ENCODE measurements around the gene TUBGCP3. TPM values are rescaled to one million over a fixed set of nuclear protein-coding genes. Genes with fewer than 3 reads are reported as not detected.
A peak's percentile ranks its signal among the peaks of the same experiment; 100 is the strongest.

The TUBGCP3 gene
- total RNA-seq, 1 experiment from 2014 or later, result 37.3 TPM

DNA sequence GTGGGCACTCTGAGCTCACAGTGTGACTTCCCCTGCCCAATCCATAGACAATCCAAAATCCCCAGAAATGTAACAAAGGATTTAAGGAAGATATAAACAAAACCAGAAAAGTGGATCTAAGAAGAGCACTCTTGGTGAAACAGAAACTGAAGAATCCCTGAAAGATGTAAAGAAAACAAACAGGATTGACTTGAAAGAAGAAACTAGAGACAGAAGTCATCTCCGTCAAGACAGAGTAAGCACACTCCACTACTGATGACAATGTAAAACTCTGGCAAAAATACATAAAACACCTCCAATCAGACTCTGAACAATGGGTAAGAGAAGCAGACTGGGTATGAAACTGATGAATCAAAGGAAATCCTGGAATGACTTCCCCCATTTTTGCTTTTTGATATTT is 13.5 kb downstream of the TUBGCP3 start:
- H3K4ac ChIP-seq (ENCODE audit: low read depth, low read length), result no peak overlapping the region
- no peaks in the 10 kb centered on the region for H3K23me2 ChIP-seq (ENCODE audit: insufficient read length, low read depth, low read length, poor library complexity, severe bottlenecking)
- H4K8ac ChIP-seq (replicated peaks; ENCODE audit: insufficient read length, low read depth, low read length), result no peak overlapping the region
- no peak overlapping the region for H3K18ac ChIP-seq (ENCODE audit: insufficient read length, low read depth, low read length)
- no peak overlapping the region for H4K5ac ChIP-seq (ENCODE audit: insufficient read length, low read depth, low read length)
- no CpG with 5 or more reads among the region's 1 CpG for WGBS (ENCODE audit: extremely low coverage, insufficient read length, low lambda C conversion rate)
- Mint-ChIP-seq H3K4me3 (no peak overlapping the region), H3K27ac (peak overlapping the region in 1 of 3 experiments; percentile 33; a peak in 3 of 7 replicates), H3K36me3 (ENCODE audit: insufficient read depth in 1 of 3, low read depth in 3 of 3) (peaks cover 8 to 13% (median 9%) of the 10 kb centered on the region in 3 experiments), H3K9me3 (peaks cover 8 to 9% of the 10 kb centered on the region in 2 experiments), H3K4me1 (peaks cover 32 to 34% of the 10 kb centered on the region in 2 experiments), H3K27me3 (ENCODE audit: low read depth) (no peaks in the 10 kb centered on the region)
- no peaks in the 10 kb centered on the region; the same call in 1 of the 2 replicates for H3K4me1 ChIP-seq (ENCODE audit: insufficient read depth, low read length)
- H2BK20ac ChIP-seq (ENCODE audit: low read depth, low read length, poor library complexity, severe bottlenecking), result no peak overlapping the region
- H3K9ac ChIP-seq (ENCODE audit: extremely low read depth, insufficient read length, low read length), result no peak overlapping the region
- H3K14ac ChIP-seq (ENCODE audit: insufficient read depth, low read length), result no peak overlapping the region
- no peak overlapping the region for H3K56ac ChIP-seq (ENCODE audit: insufficient read length, low read depth, low read length)
- H3K4me2 ChIP-seq (ENCODE audit: insufficient read depth, insufficient read length, low read length), result no peak overlapping the region
- H2BK15ac ChIP-seq (ENCODE audit: low read depth, low read length), result no peak overlapping the region
- no peak overlapping the region for H4K91ac ChIP-seq (ENCODE audit: insufficient read length, low read depth, low read length)
- no peak overlapping the region for H2BK12ac ChIP-seq (ENCODE audit: insufficient read length, low read depth, low read length)
- H2BK120ac ChIP-seq (ENCODE audit: low read depth, low read length, poor library complexity, severe bottlenecking), result no peak overlapping the region
- H3K23ac ChIP-seq (ENCODE audit: insufficient read length, low read depth, low read length), result no peak overlapping the region
- TF ChIP-seq, protein P1, sequence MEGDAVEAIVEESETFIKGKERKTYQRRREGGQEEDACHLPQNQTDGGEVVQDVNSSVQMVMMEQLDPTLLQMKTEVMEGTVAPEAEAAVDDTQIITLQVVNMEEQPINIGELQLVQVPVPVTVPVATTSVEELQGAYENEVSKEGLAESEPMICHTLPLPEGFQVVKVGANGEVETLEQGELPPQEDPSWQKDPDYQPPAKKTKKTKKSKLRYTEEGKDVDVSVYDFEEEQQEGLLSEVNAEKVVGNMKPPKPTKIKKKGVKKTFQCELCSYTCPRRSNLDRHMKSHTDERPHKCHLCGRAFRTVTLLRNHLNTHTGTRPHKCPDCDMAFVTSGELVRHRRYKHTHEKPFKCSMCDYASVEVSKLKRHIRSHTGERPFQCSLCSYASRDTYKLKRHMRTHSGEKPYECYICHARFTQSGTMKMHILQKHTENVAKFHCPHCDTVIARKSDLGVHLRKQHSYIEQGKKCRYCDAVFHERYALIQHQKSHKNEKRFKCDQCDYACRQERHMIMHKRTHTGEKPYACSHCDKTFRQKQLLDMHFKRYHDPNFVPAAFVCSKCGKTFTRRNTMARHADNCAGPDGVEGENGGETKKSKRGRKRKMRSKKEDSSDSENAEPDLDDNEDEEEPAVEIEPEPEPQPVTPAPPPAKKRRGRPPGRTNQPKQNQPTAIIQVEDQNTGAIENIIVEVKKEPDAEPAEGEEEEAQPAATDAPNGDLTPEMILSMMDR (conservative IDR thresholded peaks at IDR 0.05), result no peak
- H3T11ph ChIP-seq (ENCODE audit: low read length), result no peak overlapping the region
- no peak overlapping the region for H2AK5ac ChIP-seq (ENCODE audit: insufficient read length, low read length)
- H3K27ac ChIP-seq (ENCODE audit: insufficient read length, low read depth, low read length), result no peak overlapping the region
- no peaks in the 10 kb centered on the region for H4K20me1 ChIP-seq (ENCODE audit: control insufficient read depth, insufficient read depth, insufficient read length)
- no peak overlapping the region for H2BK5ac ChIP-seq (ENCODE audit: insufficient read length, low read length)
- H3K79me1 ChIP-seq (ENCODE audit: insufficient read depth, low read depth, low read length, poor library complexity, severe bottlenecking), result peaks cover 8% of the 10 kb centered on the region
- no peak for DNase-seq
- no peaks in the 10 kb centered on the region for H3K9me3 ChIP-seq (ENCODE audit: control insufficient read depth, low read depth, low read length)
- H3K79me2 ChIP-seq (ENCODE audit: insufficient read depth, low read length), result peaks cover 14% of the 10 kb centered on the region; the same call in 1 of the 2 replicates
- H2AFZ ChIP-seq (ENCODE audit: low read length), result no peak overlapping the region
- no peaks in the 10 kb centered on the region for H3K27me3 ChIP-seq (ENCODE audit: insufficient read depth, low read length)

Data from H9 (cell line).